Cerebellar cortex (tissue), 1 donor: Measurements from ENCODE around the gene ASIC2.
"Not testable (repeated sequence)": the region's sequence is repeated elsewhere in the genome, so short reads cannot be mapped to it uniquely, and the experiment has no call there.

Experiments used
- DNase-seq: peaks from one replicate; pipeline ENCODE4 v3.0.0-alpha.2; 2015; ENCODE audit warnings: low spot score

The ASIC2 gene

GRCh38 chr17:33021731-33022408, 271.2 kb downstream of the ASIC2 start:
- no peak for DNase-seq

- DNase-seq: peak; percentile 38
Measured at GRCh38 chr17:33019161-33019890, 273.8 kb downstream of the ASIC2 start.

GRCh38 chr17:33017366-33017765, 275.7 kb downstream of the ASIC2 start:
- no peak for DNase-seq

GRCh38 chr17:33016920-33017319, 276.2 kb downstream of the ASIC2 start:
- no peak for DNase-seq

GRCh38 chr17:33015716-33016346, 277.3 kb downstream of the ASIC2 start:
- DNase-seq: no peak

- no peak for DNase-seq
Measured at GRCh38 chr17:33014751-33015150, 278.3 kb downstream of the ASIC2 start.

GRCh38 chr17:33013596-33014375, 279.3 kb downstream of the ASIC2 start:
- DNase-seq: no peak

GRCh38 chr17:33012522-33013033, 280.5 kb downstream of the ASIC2 start:
- DNase-seq: no peak

- no peak for DNase-seq
Measured at GRCh38 chr17:33009636-33010035, 283.5 kb downstream of the ASIC2 start.

- no peak for DNase-seq
Measured at GRCh38 chr17:33007186-33007585, 285.9 kb downstream of the ASIC2 start.

- DNase-seq: no peak
Measured at GRCh38 chr17:33002246-33002645, 290.8 kb downstream of the ASIC2 start.

- DNase-seq: no peak
Measured at GRCh38 chr17:32998887-32999228, 294.2 kb downstream of the ASIC2 start.

- peak; percentile 66 for DNase-seq
Measured at GRCh38 chr17:32998111-32998886, 294.8 kb downstream of the ASIC2 start.

GRCh38 chr17:32995416-32996045, 297.6 kb downstream of the ASIC2 start:
- DNase-seq: no peak

- DNase-seq: no peak
Measured at GRCh38 chr17:32993977-32994376, 299.1 kb downstream of the ASIC2 start.

- no peak for DNase-seq
Measured at GRCh38 chr17:32992321-32993033, 300.6 kb downstream of the ASIC2 start.

- no peak for DNase-seq
Measured at GRCh38 chr17:32988481-32989101, 304.5 kb downstream of the ASIC2 start.

- not testable (repeated sequence) for DNase-seq
Measured at GRCh38 chr17:32987868-32988267, 305.2 kb downstream of the ASIC2 start.

GRCh38 chr17:32987453-32987805, 305.7 kb downstream of the ASIC2 start:
- DNase-seq: not testable (repeated sequence)
